ENCODE results near the gene KDM7A.
A peak's percentile ranks its signal among the peaks of the same experiment; 100 is the strongest.
"Not testable (repeated sequence)": the region's sequence is repeated elsewhere in the genome, so short reads cannot be mapped to it uniquely, and the experiment has no call there.

Gene KDM7A

GRCh38 chr7:140156460-140157080 lies 20.2 kb downstream of the KDM7A start:
- no peak for DNase-seq
- no peak for ATAC-seq

- DNase-seq: no peak
- no peak for ATAC-seq
These were observed 21.4 kb downstream of the KDM7A start for GRCh38 chr7:140155428-140155827.

GRCh38 chr7:140153666-140154161 lies 23.1 kb downstream of the KDM7A start:
- ATAC-seq (no peak), DNase-seq (no peak)

GRCh38 chr7:140146574-140146973 lies 30.2 kb downstream of the KDM7A start:
- DNase-seq (no peak), ATAC-seq (peak; percentile 77)

- DNase-seq (no peak), ATAC-seq (no peak)
These were observed 31.1 kb downstream of the KDM7A start for GRCh38 chr7:140145709-140146108.

GRCh38 chr7:140144821-140145220 lies 32.0 kb downstream of the KDM7A start:
- ATAC-seq: no peak
- DNase-seq: no peak

- ATAC-seq (no peak), DNase-seq (no peak)
These were observed 32.8 kb downstream of the KDM7A start for GRCh38 chr7:140143997-140144396.

GRCh38 chr7:140142031-140142430 lies 34.8 kb downstream of the KDM7A start:
- no peak for ATAC-seq
- no peak for DNase-seq

GRCh38 chr7:140141256-140141655 lies 35.5 kb downstream of the KDM7A start:
- DNase-seq (no peak), ATAC-seq (no peak)

GRCh38 chr7:140137078-140137477 lies 39.7 kb downstream of the KDM7A start:
- DNase-seq (no peak), ATAC-seq (no peak)

- ATAC-seq (no peak), DNase-seq (no peak)
These were observed 40.7 kb downstream of the KDM7A start for GRCh38 chr7:140136073-140136472.

- ATAC-seq (peak; percentile 28), DNase-seq (no peak)
These were observed 42.7 kb downstream of the KDM7A start for GRCh38 chr7:140134039-140134438.

- DNase-seq: no peak
- ATAC-seq: no peak
These were observed 49.2 kb downstream of the KDM7A start for GRCh38 chr7:140127360-140128127.

GRCh38 chr7:140126435-140127034 lies 50.2 kb downstream of the KDM7A start:
- ATAC-seq (no peak), DNase-seq (no peak)

- ATAC-seq (no peak), DNase-seq (no peak)
These were observed 53.8 kb downstream of the KDM7A start for GRCh38 chr7:140122965-140123364.

GRCh38 chr7:140121326-140121725 lies 55.5 kb downstream of the KDM7A start:
- DNase-seq (no peak), ATAC-seq (no peak)

- ATAC-seq, DNase-seq: not testable (repeated sequence)
These were observed 62.0 kb downstream of the KDM7A start for GRCh38 chr7:140114817-140115216.

- ATAC-seq, DNase-seq: not testable (repeated sequence)
These were observed 68.0 kb downstream of the KDM7A start for GRCh38 chr7:140108777-140109176.

GRCh38 chr7:140096459-140096858 lies 80.3 kb downstream of the KDM7A start:
- DNase-seq (no peak), ATAC-seq (no peak)

- ATAC-seq (no peak), DNase-seq (no peak)
These were observed 83.4 kb downstream of the KDM7A start for GRCh38 chr7:140093375-140093774.

- DNase-seq (no peak), ATAC-seq (peak; percentile 34)
These were observed 91.3 kb downstream of the KDM7A start for GRCh38 chr7:140085447-140085846.

- ATAC-seq: peak; percentile 62
- DNase-seq: peak; percentile 49
These were observed 91.8 kb downstream of the KDM7A start for GRCh38 chr7:140084972-140085371.

- DNase-seq: no peak
- peak; percentile 30 for ATAC-seq
These were observed 92.6 kb downstream of the KDM7A start for GRCh38 chr7:140084142-140084655.
